WTC11 (cell line): ENCODE results near the gene CSPG4. TPM values are rescaled to one million over a fixed set of nuclear protein-coding genes. Genes with fewer than 3 reads are reported as not detected.
A peak's percentile ranks its signal among the peaks of the same experiment; 100 is the strongest.

Experiments
- CREM ChIP-seq: sonication (generic); formaldehyde crosslinking; IDR thresholded peaks from 2 replicates; pipeline ENCODE4 v1.8.1; 2022; ENCODE audit warnings: mild to moderate bottlenecking, missing genetic modification reagents, moderate library complexity
- ESRRA ChIP-seq: sonication (generic); formaldehyde crosslinking; IDR thresholded peaks from 2 replicates; pipeline ENCODE4 v1.8.1; 2022; ENCODE audit warnings: mild to moderate bottlenecking, missing genetic modification reagents, borderline replicate concordance
- FOXJ3 ChIP-seq: sonication (generic); formaldehyde crosslinking; IDR thresholded peaks from 2 replicates; pipeline ENCODE4 v1.9.0; 2021; ENCODE audit warnings: missing genetic modification reagents, mild to moderate bottlenecking, borderline replicate concordance
- FOXP4 ChIP-seq: sonication (generic); formaldehyde crosslinking; IDR thresholded peaks from 2 replicates; pipeline ENCODE4 v1.8.0; 2022; ENCODE audit warnings: mild to moderate bottlenecking, missing genetic modification reagents
- KAT7 ChIP-seq: sonication (generic); formaldehyde crosslinking; IDR thresholded peaks from 2 replicates; pipeline ENCODE4 v1.8.1; 2023; ENCODE audit warnings: missing genetic modification reagents, mild to moderate bottlenecking, borderline replicate concordance
- MYBL2 ChIP-seq: sonication (generic); formaldehyde crosslinking; IDR thresholded peaks from 2 replicates; pipeline ENCODE4 v1.8.1; 2023; ENCODE audit warnings: mild to moderate bottlenecking, moderate library complexity, missing genetic modification reagents
- NFYB ChIP-seq: sonication (generic); formaldehyde crosslinking; conservative IDR thresholded peaks from 2 replicates; pipeline ENCODE4 v1.8.0; 2022; ENCODE audit warnings: low read depth, missing genetic modification reagents
- NR1H2 ChIP-seq: sonication (generic); formaldehyde crosslinking; IDR thresholded peaks from 2 replicates; pipeline ENCODE4 v1.9.0; 2021; ENCODE audit warnings: mild to moderate bottlenecking, moderate library complexity, missing genetic modification reagents
- OVOL2 ChIP-seq: fragments of 250-450 bp; sonication (Bioruptor Pico); IDR thresholded peaks from 2 replicates; pipeline ENCODE4 v1.9.0; 2021; ENCODE audit warnings: mild to moderate bottlenecking, borderline replicate concordance
- SMAD3 ChIP-seq: sonication (generic); formaldehyde crosslinking; IDR thresholded peaks from 2 replicates; pipeline ENCODE4 v1.8.0; 2022; ENCODE audit warnings: missing genetic modification reagents, mild to moderate bottlenecking, borderline replicate concordance
- TEAD1 ChIP-seq: sonication (generic); formaldehyde crosslinking; IDR thresholded peaks from 2 replicates; pipeline ENCODE4 v1.8.0; 2022; ENCODE audit warnings: mild to moderate bottlenecking, missing genetic modification reagents
- TEAD4 ChIP-seq: sonication (generic); formaldehyde crosslinking; IDR thresholded peaks from 2 replicates; pipeline ENCODE4 v1.8.0; 2022; ENCODE audit warnings: mild to moderate bottlenecking, missing genetic modification reagents
- TP53 ChIP-seq: sonication (generic); formaldehyde crosslinking; IDR thresholded peaks from 2 replicates; pipeline ENCODE4 v1.8.1; 2023; ENCODE audit warnings: mild to moderate bottlenecking, missing genetic modification reagents
- ZBTB43 ChIP-seq: sonication (generic); formaldehyde crosslinking; IDR thresholded peaks from 2 replicates; pipeline ENCODE4 v1.8.1; 2023; ENCODE audit warnings: mild to moderate bottlenecking, missing genetic modification reagents
- ZNF121 ChIP-seq: sonication (generic); formaldehyde crosslinking; IDR thresholded peaks from 2 replicates; pipeline ENCODE4 v1.8.0; 2023; ENCODE audit warnings: missing genetic modification reagents
- ZNF232 ChIP-seq: sonication (generic); formaldehyde crosslinking; IDR thresholded peaks from 2 replicates; pipeline ENCODE4 v1.8.0; 2022; ENCODE audit warnings: mild to moderate bottlenecking, missing genetic modification reagents
- ZNF263 ChIP-seq: sonication (generic); formaldehyde crosslinking; IDR thresholded peaks from 2 replicates; pipeline ENCODE4 v1.8.1; 2022; ENCODE audit warnings: low read depth, mild to moderate bottlenecking, moderate library complexity, missing genetic modification reagents
- ZNF317 ChIP-seq: sonication (generic); formaldehyde crosslinking; IDR thresholded peaks from 2 replicates; pipeline ENCODE4 v1.8.1; 2023; ENCODE audit warnings: low read depth, mild to moderate bottlenecking, moderate library complexity, missing genetic modification reagents, borderline replicate concordance
- ZNF396 ChIP-seq: fragments of 250-450 bp; sonication (Bioruptor Pico); IDR thresholded peaks from 2 replicates; pipeline ENCODE4 v1.8.0; 2021; ENCODE audit warnings: mild to moderate bottlenecking, moderate library complexity, borderline replicate concordance
- ZNF532 ChIP-seq: fragments of 250-450 bp; sonication (Bioruptor Pico); IDR thresholded peaks from 2 replicates; pipeline ENCODE4 v1.9.0; 2021; ENCODE audit warnings: mild to moderate bottlenecking, borderline replicate concordance
- total RNA-seq: library from RNA; stranded (reverse); gene quantifications from 3 replicates; pipeline ENCODE4 v1.2.3, GENCODE V29; 2021
- TF ChIP-seq, protein P1 (sequence below): sonication (generic); formaldehyde crosslinking; IDR thresholded peaks from 2 replicates; pipeline ENCODE4 v1.8.0; 2022; ENCODE audit warnings: mild to moderate bottlenecking, missing genetic modification reagents
- TF ChIP-seq, protein P2 (sequence below): sonication (generic); formaldehyde crosslinking; IDR thresholded peaks from 2 replicates; pipeline ENCODE4 v1.8.1; 2022; ENCODE audit warnings: mild to moderate bottlenecking, missing genetic modification reagents, moderate library complexity, borderline replicate concordance
- TF ChIP-seq, protein P3 (sequence below): sonication (generic); formaldehyde crosslinking; IDR thresholded peaks from 2 replicates; pipeline ENCODE4 v1.8.1; 2023; ENCODE audit warnings: mild to moderate bottlenecking, missing genetic modification reagents, moderate library complexity
- TF ChIP-seq, protein P4 (sequence below): sonication (generic); formaldehyde crosslinking; IDR thresholded peaks from 2 replicates; pipeline ENCODE4 v1.8.1; 2023; ENCODE audit warnings: mild to moderate bottlenecking, missing genetic modification reagents, moderate library complexity

Gene CSPG4
- total RNA-seq, 1 experiment from 2014 or later = 2.9 TPM

DNA sequence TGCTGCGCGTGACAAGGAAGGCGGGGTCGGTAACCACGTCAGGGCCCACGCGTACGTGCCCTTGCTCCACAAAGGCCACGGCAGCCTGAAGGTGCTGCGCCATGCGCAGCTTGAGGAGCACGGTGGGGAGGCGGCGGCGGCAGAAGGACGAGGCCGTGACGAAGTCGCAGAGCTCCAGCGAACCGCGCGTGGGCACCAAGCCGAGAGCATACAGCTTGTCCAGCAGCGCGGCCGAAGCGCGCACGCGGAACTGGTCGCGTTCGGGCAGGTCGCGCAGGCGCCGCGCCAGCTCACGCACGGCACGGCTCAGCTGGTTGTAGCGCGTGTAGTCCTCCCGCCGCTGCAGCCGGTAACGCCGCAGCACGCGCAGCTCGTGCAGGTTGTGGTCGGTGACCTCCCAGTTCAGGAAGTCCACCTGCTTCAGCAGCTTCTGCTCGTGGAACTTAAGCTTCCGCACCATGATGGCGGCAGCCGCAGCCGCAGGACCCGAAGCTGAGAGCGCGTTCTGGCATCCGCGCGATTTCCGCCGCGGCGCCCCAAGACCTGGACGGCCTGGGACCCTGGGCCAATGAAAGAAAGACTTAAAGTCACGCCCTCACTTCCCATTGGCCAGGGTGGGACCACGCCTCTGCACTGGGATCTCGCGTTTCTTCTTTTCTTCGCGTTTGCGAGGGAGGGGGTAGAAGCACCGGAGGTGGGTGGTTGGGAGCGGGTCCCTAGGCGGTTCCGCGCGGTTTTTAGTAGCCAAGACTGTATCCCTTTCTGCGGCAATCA, 72.8 kb downstream of the CSPG4 start, which contains the start of gene IMP3 (continued):
- TF ChIP-seq FOXP4 (peak; percentile 36; the same call in 1 of the 2 replicates), ZNF317 (CRISPR knock-in tag) (peak; percentile 61; the same call in 1 of the 2 replicates), KAT7 (CRISPR knock-in tag) (peak; percentile 89; the same call in 1 of the 2 replicates), ZNF232 (peak; percentile 78; the same call in 1 of the 2 replicates), ZNF263 (CRISPR knock-in tag) (peak; percentile 42; the same call in 1 of the 2 replicates), NFYB (CRISPR knock-in tag) (peak; percentile 93), ZBTB43 (CRISPR knock-in tag) (peak; percentile 85; the same call in 1 of the 2 replicates), ZNF396 (CRISPR knock-in tag) (no peak), TEAD1 (peak; percentile 83; the same call in 1 of the 2 replicates), NR1H2 (CRISPR knock-in tag) (0 out of 2 replicates have a peak, but pooled peaks have one; percentile 27), OVOL2 (CRISPR knock-in tag) (no peak), TEAD4 (CRISPR knock-in tag) (peak; percentile 74; the same call in 1 of the 2 replicates), FOXJ3 (CRISPR knock-in tag) (no peak), TP53 (CRISPR knock-in tag) (peak; percentile 80; the same call in 1 of the 2 replicates), ZNF121 (no peak), MYBL2 (CRISPR knock-in tag) (peak; percentile 89; the same call in 1 of the 2 replicates), SMAD3 (CRISPR knock-in tag) (0 out of 2 replicates have a peak, but pooled peaks have one; percentile 81), ESRRA (CRISPR knock-in tag) (peak; percentile 86; the same call in 1 of the 2 replicates), CREM (peak; percentile 79), ZNF532 (CRISPR knock-in tag) (no peak)
- TF ChIP-seq, protein P1, sequence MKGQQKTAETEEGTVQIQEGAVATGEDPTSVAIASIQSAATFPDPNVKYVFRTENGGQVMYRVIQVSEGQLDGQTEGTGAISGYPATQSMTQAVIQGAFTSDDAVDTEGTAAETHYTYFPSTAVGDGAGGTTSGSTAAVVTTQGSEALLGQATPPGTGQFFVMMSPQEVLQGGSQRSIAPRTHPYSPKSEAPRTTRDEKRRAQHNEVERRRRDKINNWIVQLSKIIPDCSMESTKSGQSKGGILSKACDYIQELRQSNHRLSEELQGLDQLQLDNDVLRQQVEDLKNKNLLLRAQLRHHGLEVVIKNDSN (CRISPR knock-in tag) = peak; percentile 62; the same call in 1 of the 2 replicates
- TF ChIP-seq, protein P2, sequence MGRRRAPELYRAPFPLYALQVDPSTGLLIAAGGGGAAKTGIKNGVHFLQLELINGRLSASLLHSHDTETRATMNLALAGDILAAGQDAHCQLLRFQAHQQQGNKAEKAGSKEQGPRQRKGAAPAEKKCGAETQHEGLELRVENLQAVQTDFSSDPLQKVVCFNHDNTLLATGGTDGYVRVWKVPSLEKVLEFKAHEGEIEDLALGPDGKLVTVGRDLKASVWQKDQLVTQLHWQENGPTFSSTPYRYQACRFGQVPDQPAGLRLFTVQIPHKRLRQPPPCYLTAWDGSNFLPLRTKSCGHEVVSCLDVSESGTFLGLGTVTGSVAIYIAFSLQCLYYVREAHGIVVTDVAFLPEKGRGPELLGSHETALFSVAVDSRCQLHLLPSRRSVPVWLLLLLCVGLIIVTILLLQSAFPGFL = no peak; the same call in 1 of the 2 replicates
- TF ChIP-seq, protein P3, sequence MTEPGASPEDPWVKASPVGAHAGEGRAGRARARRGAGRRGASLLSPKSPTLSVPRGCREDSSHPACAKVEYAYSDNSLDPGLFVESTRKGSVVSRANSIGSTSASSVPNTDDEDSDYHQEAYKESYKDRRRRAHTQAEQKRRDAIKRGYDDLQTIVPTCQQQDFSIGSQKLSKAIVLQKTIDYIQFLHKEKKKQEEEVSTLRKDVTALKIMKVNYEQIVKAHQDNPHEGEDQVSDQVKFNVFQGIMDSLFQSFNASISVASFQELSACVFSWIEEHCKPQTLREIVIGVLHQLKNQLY = peak; percentile 94; the same call in 1 of the 2 replicates
- TF ChIP-seq, protein P4, sequence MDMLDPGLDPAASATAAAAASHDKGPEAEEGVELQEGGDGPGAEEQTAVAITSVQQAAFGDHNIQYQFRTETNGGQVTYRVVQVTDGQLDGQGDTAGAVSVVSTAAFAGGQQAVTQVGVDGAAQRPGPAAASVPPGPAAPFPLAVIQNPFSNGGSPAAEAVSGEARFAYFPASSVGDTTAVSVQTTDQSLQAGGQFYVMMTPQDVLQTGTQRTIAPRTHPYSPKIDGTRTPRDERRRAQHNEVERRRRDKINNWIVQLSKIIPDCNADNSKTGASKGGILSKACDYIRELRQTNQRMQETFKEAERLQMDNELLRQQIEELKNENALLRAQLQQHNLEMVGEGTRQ (CRISPR knock-in tag) = peak; percentile 70
